DMS 273 (cell line): ENCODE data around the gene DAB1.
"Not testable (repeated sequence)": the region's sequence is repeated elsewhere in the genome, so short reads cannot be mapped to it uniquely, and the experiment has no call there.

Experiments
- DNase-seq: peaks from one replicate; lab custom pipeline; 2025; ENCODE audit not compliant: unreplicated experiment; lab: John Stamatoyannopoulos, UW

DAB1 gene

GRCh38 chr1:57362480-57362879, 61.4 kb downstream of the DAB1 start:
- DNase-seq = no peak

- DNase-seq = no peak
Observed at GRCh38 chr1:57361516-57361915, 62.3 kb downstream of the DAB1 start.

GRCh38 chr1:57360846-57361407, 62.9 kb downstream of the DAB1 start:
- DNase-seq = no peak

GRCh38 chr1:57357462-57357861, 66.4 kb downstream of the DAB1 start:
- no peak for DNase-seq

- DNase-seq = no peak
Observed at GRCh38 chr1:57353654-57354053, 70.2 kb downstream of the DAB1 start.

GRCh38 chr1:57350610-57351009, 73.2 kb downstream of the DAB1 start:
- no peak for DNase-seq

GRCh38 chr1:57348921-57349320, 74.9 kb downstream of the DAB1 start:
- no peak for DNase-seq

- no peak for DNase-seq
Observed at GRCh38 chr1:57345916-57346315, 77.9 kb downstream of the DAB1 start.

GRCh38 chr1:57344265-57344664, 79.6 kb downstream of the DAB1 start:
- DNase-seq = no peak

GRCh38 chr1:57343298-57343915, 80.5 kb downstream of the DAB1 start:
- DNase-seq = not testable (repeated sequence)

- DNase-seq = peak; percentile 50
Observed at GRCh38 chr1:57341721-57342120, 82.1 kb downstream of the DAB1 start.

- no peak for DNase-seq
Observed at GRCh38 chr1:57340334-57341070, 83.4 kb downstream of the DAB1 start.

GRCh38 chr1:57337623-57338022, 86.2 kb downstream of the DAB1 start:
- no peak for DNase-seq

- DNase-seq = no peak
Observed at GRCh38 chr1:57336793-57337192, 87.1 kb downstream of the DAB1 start.

GRCh38 chr1:57331620-57332019, 92.2 kb downstream of the DAB1 start:
- no peak for DNase-seq

- no peak for DNase-seq
Observed at GRCh38 chr1:57329937-57330336, 93.9 kb downstream of the DAB1 start.

- DNase-seq = no peak
Observed at GRCh38 chr1:57329001-57329527, 94.8 kb downstream of the DAB1 start.

GRCh38 chr1:57327946-57328345, 95.9 kb downstream of the DAB1 start:
- DNase-seq = no peak

- peak; percentile 69 for DNase-seq
Observed at GRCh38 chr1:57327336-57327735, 96.5 kb downstream of the DAB1 start.

- DNase-seq = no peak
Observed at GRCh38 chr1:57325536-57325935, 98.3 kb downstream of the DAB1 start.

- no peak for DNase-seq
Observed at GRCh38 chr1:57325117-57325516, 98.7 kb downstream of the DAB1 start.

GRCh38 chr1:57324388-57324787, 99.5 kb downstream of the DAB1 start:
- no peak for DNase-seq
